Adrenal gland (tissue), 5 donors: ENCODE data around the gene AOC2.

Experiments
- CTCF ChIP-seq, 6 experiments: fragments of 450-650 bp in 4 of 6; fragments of 200-600 bp in 2 of 6; sonication (generic) in 1 of 6; IDR thresholded peaks; 1 replicate in 5 of 6; 2 replicates in 1 of 6; pipeline versions ENCODE4 v1.5.1 to v1.8.0; 2016 to 2021; ENCODE audit warnings: antibody characterized with exemption in 6 of 6, mild to moderate bottlenecking in 2 of 6, moderate library complexity in 1 of 6
- POLR2A ChIP-seq, 2 donors: fragments of 450-650 bp; IDR thresholded peaks; one replicate each; pipeline ENCODE4 v1.6.1; 2017; ENCODE audit warnings: antibody characterized with exemption in 2 of 2, mild to moderate bottlenecking in 2 of 2, moderate library complexity in 1 of 2
- donor health status: DM: no; HTN: no; CAD: no.

DNA sequence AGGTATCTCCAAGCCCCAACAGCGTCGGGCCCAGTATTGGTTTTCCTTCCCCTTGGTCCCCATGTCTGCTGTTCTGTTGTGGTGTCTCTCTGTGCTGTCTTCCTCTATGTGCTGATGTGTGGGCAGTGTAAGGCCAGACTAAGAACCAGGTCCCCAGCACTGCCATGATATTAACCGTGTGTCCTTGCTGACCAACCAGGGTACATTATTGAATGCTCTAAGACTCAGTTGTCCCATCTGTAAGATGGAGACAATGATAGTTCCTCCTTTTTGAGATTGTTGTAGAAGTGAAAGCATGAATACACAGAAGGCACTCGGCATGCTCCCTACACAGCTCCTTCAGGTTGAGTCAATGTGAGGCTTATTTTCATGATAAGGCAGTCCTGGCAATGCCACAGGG, 27.3 kb downstream of the AOC2 start:
- TF ChIP-seq CTCF (IDR thresholded peaks at IDR 0.05), result no peak
- TF ChIP-seq POLR2A (IDR thresholded peaks at IDR 0.05), result no peak
